ENCODE data around the gene DTNBP1. TPM values are rescaled to one million over a fixed set of nuclear protein-coding genes. Genes with fewer than 3 reads are reported as not detected.

DTNBP1 gene
- total and polyA plus RNA-seq, 2 of the 8 experiments (the other 6 are each of a cell fraction or from before 2014, with no cell fraction given) = 13.5 to 22.1 TPM

GRCh38 chr6:15516378-15516777 is 146.4 kb downstream of the DTNBP1 start (continued):
- TF ChIP-seq CHD7 (IDR thresholded peaks at IDR 0.05; ENCODE audit: insufficient replicate concordance, low read length) (no peak), KDM1A (IDR thresholded peaks at IDR 0.05; ENCODE audit: borderline replicate concordance, low read length) (no peak), SP1 (IDR thresholded peaks at IDR 0.05; ENCODE audit: low read depth, low read length) (no peak), SIRT6 (IDR thresholded peaks at IDR 0.05; ENCODE audit: low read length) (no peak), TEAD4 (IDR thresholded peaks at IDR 0.05; ENCODE audit: low read depth, low read length) (no peak), SIN3A (conservative IDR thresholded peaks at IDR 0.05 in 1 of 2, IDR thresholded peaks at IDR 0.05 in 1 of 2; ENCODE audit: low read depth in 1 of 2, low read length in 2 of 2) (no peak)
